ENCODE data around the gene KBTBD3.

DNA sequence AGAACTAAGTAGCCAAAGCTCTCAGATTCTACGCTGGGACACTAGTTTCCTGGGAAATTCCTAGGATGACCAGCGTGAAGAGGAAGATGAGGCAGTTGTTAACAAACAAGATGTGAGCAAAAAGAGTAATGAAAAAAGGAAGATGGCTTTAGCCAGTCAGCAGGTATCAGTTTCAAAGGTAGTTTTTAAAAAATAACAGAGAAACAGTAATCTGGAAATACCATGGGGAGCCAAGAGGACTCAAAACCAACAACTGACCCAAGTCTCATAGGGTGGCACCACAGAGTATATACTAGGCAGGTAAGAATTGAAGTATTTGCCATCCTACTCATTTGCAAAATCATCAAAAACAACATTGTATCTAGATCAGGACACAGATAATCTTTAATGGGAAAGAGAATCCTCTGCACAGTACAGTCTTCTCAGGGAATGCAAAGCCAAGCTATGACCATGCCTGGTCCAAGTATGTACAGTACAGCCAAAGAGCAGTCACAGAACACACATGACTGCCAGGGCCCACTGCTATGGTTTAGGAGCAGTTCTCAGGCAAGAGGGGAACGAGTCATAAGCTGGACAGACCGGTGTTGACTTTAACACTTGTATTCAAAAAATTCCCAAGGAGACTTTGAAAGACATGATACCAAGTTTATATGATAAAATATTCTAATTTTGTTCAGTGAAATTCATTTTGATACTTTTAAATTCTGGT is 75.7 kb downstream of the KBTBD3 start:
- TF ChIP-seq, protein P1, sequence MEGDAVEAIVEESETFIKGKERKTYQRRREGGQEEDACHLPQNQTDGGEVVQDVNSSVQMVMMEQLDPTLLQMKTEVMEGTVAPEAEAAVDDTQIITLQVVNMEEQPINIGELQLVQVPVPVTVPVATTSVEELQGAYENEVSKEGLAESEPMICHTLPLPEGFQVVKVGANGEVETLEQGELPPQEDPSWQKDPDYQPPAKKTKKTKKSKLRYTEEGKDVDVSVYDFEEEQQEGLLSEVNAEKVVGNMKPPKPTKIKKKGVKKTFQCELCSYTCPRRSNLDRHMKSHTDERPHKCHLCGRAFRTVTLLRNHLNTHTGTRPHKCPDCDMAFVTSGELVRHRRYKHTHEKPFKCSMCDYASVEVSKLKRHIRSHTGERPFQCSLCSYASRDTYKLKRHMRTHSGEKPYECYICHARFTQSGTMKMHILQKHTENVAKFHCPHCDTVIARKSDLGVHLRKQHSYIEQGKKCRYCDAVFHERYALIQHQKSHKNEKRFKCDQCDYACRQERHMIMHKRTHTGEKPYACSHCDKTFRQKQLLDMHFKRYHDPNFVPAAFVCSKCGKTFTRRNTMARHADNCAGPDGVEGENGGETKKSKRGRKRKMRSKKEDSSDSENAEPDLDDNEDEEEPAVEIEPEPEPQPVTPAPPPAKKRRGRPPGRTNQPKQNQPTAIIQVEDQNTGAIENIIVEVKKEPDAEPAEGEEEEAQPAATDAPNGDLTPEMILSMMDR (IDR thresholded peaks at IDR 0.05) = no peak
- no peak for TF ChIP-seq POLR2A (IDR thresholded peaks at IDR 0.05)
